KMS-11 (cell line): ENCODE data around the gene SNX6.

Experiments
- H2AFZ ChIP-seq: fragments of 200-600 bp; sonication (generic); 2 replicates; pipeline ENCODE4 v1.6.1; 2016; ENCODE audit warnings: antibody characterized with exemption, mixed run types, low read depth
- H3K27ac ChIP-seq: fragments of 200-600 bp; sonication (generic); 2 replicates; pipeline ENCODE4 v1.6.1; 2016; ENCODE audit warnings: mild to moderate bottlenecking, mixed run types
- H3K27me3 ChIP-seq: fragments of 200-600 bp; sonication (generic); 2 replicates; pipeline ENCODE4 v1.6.1; 2017; ENCODE audit warnings: mild to moderate bottlenecking, low read depth, mixed run types, moderate library complexity; ENCODE audit not compliant: insufficient read depth
- H3K36me3 ChIP-seq: fragments of 200-600 bp; sonication (generic); 2 replicates; pipeline ENCODE4 v1.6.1; 2017; ENCODE audit warnings: mild to moderate bottlenecking, mixed run types; ENCODE audit not compliant: insufficient read depth
- H3K4me1 ChIP-seq: fragments of 200-600 bp; sonication (generic); 2 replicates; pipeline ENCODE4 v1.6.1; 2016; ENCODE audit warnings: mild to moderate bottlenecking, low read depth, mixed run types; ENCODE audit not compliant: poor library complexity, severe bottlenecking
- H3K4me2 ChIP-seq: fragments of 200-600 bp; sonication (generic); 2 replicates; pipeline ENCODE4 v1.7.0; 2016; ENCODE audit warnings: mild to moderate bottlenecking, mixed run types
- H3K4me3 ChIP-seq: fragments of 200-600 bp; sonication (generic); IDR thresholded peaks from 2 replicates; pipeline ENCODE4 v1.6.1; 2017; ENCODE audit warnings: low read depth, low read length, mixed read lengths; ENCODE audit not compliant: insufficient read depth
- H3K79me2 ChIP-seq: fragments of 200-600 bp; sonication (generic); 2 replicates; pipeline ENCODE4 v1.6.1; 2016; ENCODE audit warnings: low read depth, mixed run types; ENCODE audit not compliant: insufficient read depth
- H3K9ac ChIP-seq: fragments of 200-600 bp; sonication (generic); 2 replicates; pipeline ENCODE4 v1.6.1; 2016; ENCODE audit warnings: mild to moderate bottlenecking, mixed run types
- H4K20me1 ChIP-seq: fragments of 200-600 bp; sonication (generic); 2 replicates; pipeline ENCODE4 v1.6.1; 2016; ENCODE audit warnings: mild to moderate bottlenecking, mixed run types; ENCODE audit not compliant: insufficient read depth
- TF ChIP-seq, protein P1 (sequence below): fragments of 200-600 bp; sonication (generic); conservative IDR thresholded peaks from 2 replicates; pipeline ENCODE4 v1.6.1; 2017; ENCODE audit warnings: low read depth, mild to moderate bottlenecking, antibody characterized with exemption, low read length, moderate library complexity, mixed read lengths

Gene SNX6

DNA sequence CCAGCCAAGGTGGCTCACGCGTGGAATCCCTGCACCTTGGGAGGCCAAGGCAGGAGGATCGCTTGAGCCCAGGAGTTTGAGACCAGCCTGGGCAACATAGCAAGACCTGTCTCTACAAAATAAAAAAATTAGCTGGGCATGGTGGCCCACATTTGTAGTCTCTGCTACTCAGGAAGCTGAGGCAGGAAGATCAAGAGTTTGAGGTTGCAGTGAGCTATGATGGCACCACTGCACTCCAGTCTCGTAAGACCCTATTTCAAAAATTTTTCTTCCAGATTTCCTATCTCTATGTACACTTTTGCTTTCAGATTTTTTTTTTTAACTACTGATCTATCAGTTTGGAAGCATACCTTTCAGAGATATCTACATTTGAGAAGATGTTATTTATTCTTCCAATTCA is 15.3 kb downstream of the SNX6 start:
- H3K27ac ChIP-seq, result no peak overlapping the region
- no peaks in the 10 kb centered on the region for H3K36me3 ChIP-seq
- no peaks in the 10 kb centered on the region for H4K20me1 ChIP-seq
- H3K9ac ChIP-seq, result no peak overlapping the region
- H3K79me2 ChIP-seq, result no peaks in the 10 kb centered on the region
- no peak overlapping the region for H2AFZ ChIP-seq
- H3K4me2 ChIP-seq, result no peak overlapping the region
- no peaks in the 10 kb centered on the region for H3K27me3 ChIP-seq
- H3K4me3 ChIP-seq, result no peak overlapping the region
- H3K4me1 ChIP-seq, result peaks cover 3% of the 10 kb centered on the region
- TF ChIP-seq, protein P1, sequence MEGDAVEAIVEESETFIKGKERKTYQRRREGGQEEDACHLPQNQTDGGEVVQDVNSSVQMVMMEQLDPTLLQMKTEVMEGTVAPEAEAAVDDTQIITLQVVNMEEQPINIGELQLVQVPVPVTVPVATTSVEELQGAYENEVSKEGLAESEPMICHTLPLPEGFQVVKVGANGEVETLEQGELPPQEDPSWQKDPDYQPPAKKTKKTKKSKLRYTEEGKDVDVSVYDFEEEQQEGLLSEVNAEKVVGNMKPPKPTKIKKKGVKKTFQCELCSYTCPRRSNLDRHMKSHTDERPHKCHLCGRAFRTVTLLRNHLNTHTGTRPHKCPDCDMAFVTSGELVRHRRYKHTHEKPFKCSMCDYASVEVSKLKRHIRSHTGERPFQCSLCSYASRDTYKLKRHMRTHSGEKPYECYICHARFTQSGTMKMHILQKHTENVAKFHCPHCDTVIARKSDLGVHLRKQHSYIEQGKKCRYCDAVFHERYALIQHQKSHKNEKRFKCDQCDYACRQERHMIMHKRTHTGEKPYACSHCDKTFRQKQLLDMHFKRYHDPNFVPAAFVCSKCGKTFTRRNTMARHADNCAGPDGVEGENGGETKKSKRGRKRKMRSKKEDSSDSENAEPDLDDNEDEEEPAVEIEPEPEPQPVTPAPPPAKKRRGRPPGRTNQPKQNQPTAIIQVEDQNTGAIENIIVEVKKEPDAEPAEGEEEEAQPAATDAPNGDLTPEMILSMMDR, result no peak

DNA sequence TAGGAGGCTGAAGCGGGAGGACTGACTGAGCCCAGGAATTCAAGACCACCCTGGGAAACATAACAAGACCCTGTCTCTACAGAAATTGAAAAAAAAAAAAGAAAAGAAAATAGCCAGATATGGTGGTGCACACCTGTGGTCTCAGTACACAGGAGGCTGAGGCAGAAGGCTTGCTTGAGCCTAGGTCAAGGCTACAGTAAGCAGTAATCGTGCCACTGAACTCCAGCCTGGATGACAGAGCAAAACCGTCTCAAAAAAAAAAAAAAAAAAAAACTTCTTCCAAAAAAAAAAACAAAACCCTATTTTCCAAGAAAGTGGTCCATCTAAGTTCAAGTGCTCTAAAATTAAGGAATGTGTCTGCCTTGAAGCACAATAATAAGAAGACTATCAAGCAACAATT is 19.8 kb downstream of the SNX6 start:
- TF ChIP-seq, protein P1, result no peak
- H4K20me1 ChIP-seq, result no peaks in the 10 kb centered on the region
- no peaks in the 10 kb centered on the region for H3K36me3 ChIP-seq
- H3K27me3 ChIP-seq, result no peaks in the 10 kb centered on the region
- H3K9ac ChIP-seq, result no peak overlapping the region
- H3K4me1 ChIP-seq, result peaks cover 3% of the 10 kb centered on the region
- H3K4me2 ChIP-seq, result no peak overlapping the region
- no peak overlapping the region for H2AFZ ChIP-seq
- H3K79me2 ChIP-seq, result no peaks in the 10 kb centered on the region
- no peak overlapping the region for H3K4me3 ChIP-seq
- H3K27ac ChIP-seq, result no peak overlapping the region

DNA sequence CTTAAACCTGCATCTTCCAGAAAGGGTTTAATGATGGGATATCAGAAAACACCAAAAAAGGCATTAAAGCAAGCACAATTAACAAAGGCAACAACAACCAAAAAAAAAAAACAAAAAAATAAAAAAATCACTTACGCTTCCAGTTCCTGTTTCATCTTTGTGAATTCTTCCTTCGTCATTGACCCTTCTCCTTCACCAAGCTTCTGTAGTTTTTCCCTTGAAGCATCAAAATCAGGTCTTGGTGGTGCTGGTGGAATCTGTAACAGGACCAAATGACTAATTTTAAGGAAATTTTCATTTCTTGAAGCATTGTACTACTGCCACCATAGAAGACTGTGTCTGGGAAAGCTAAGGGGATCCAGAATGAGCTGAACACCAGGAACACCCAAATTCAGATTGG is 24.5 kb downstream of the SNX6 start:
- Histone ChIP-seq H3K9ac (no peak overlapping the region), H3K4me3 (no peak overlapping the region), H3K4me1 (no peaks in the 10 kb centered on the region), H3K27ac (no peak overlapping the region), H2AFZ (no peak overlapping the region), H4K20me1 (no peaks in the 10 kb centered on the region), H3K27me3 (no peaks in the 10 kb centered on the region), H3K4me2 (no peak overlapping the region), H3K36me3 (no peaks in the 10 kb centered on the region), H3K79me2 (no peaks in the 10 kb centered on the region)
- TF ChIP-seq, protein P1, result no peak

DNA sequence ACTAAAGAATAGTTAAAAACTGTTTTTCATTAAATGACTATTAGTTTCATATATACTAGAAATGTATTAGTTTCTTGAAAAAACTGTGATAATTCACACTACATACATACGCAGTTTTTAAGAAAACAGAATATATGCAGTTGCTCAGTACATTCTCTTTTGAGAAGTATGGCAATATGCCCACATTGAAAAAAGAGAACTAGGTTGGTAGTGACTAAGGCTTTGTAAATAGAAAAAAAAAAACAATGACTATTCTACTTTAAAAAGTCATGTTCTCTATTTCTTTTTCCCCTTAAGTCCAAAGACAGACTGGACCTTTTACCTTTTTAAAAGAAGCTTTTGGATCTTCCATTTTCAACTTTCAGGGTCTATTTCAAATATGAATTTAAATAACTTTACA is 25.0 kb downstream of the SNX6 start:
- Histone ChIP-seq H4K20me1 (no peaks in the 10 kb centered on the region), H3K27me3 (no peaks in the 10 kb centered on the region), H3K4me1 (no peaks in the 10 kb centered on the region), H3K4me2 (no peak overlapping the region), H3K36me3 (no peaks in the 10 kb centered on the region), H3K9ac (no peak overlapping the region), H3K4me3 (no peak overlapping the region), H2AFZ (no peak overlapping the region), H3K27ac (no peak overlapping the region), H3K79me2 (no peaks in the 10 kb centered on the region)
- TF ChIP-seq, protein P1, result no peak
